CD4-positive, alpha-beta memory T cell (primary cell): ENCODE data around the gene KCNQ1. TPM values are rescaled to one million over a fixed set of nuclear protein-coding genes. Genes with fewer than 3 reads are reported as not detected.

Source experiments
- CTCF ChIA-PET: fragments of 350-600 bp; sonication (Branson Sonifier 250); formaldehyde crosslinking; loops from one replicate; lab custom pipeline; 2021; ENCODE audit warnings: inconsistent platforms; ENCODE audit not compliant: partially characterized antibody; lab: Charles Lee
- POLR2A ChIA-PET: fragments of 350-600 bp; sonication (Branson Sonifier 250); formaldehyde crosslinking; loops from one replicate; lab custom pipeline; 2021; ENCODE audit not compliant: partially characterized antibody; lab: Charles Lee
- DNase-seq, 5 donors: peaks; one replicate each; pipeline versions ENCODE4 v3.0.0 to v3.0.0-alpha.2; 2020 to 2022; ENCODE audit warnings: mixed read lengths in 1 of 5
- H3K27ac ChIP-seq: one replicate; pipeline ENCODE4 v1.7.0; 2013; ENCODE audit warnings: low read depth, low read length
- H3K27me3 ChIP-seq: 2 replicates; pipeline ENCODE4 v1.7.0; 2013; ENCODE audit warnings: mild to moderate bottlenecking, low read length, moderate library complexity; ENCODE audit not compliant: insufficient read depth
- H3K36me3 ChIP-seq: 2 replicates; pipeline ENCODE4 v1.7.0; 2013; ENCODE audit warnings: mild to moderate bottlenecking, low read length, moderate library complexity; ENCODE audit not compliant: insufficient read depth
- H3K4me1 ChIP-seq: 2 replicates; pipeline ENCODE4 v1.7.0; 2013; ENCODE audit warnings: mild to moderate bottlenecking, low read length, moderate library complexity; ENCODE audit not compliant: insufficient read depth
- H3K4me3 ChIP-seq, 2 donors: one replicate each; pipeline ENCODE4 v1.7.0; 2013; ENCODE audit warnings: low read length in 2 of 2, mild to moderate bottlenecking in 1 of 2
- H3K9me3 ChIP-seq, 2 donors: one replicate each; pipeline ENCODE4 v1.7.0; 2013; ENCODE audit warnings: low read length in 2 of 2, control low read depth in 1 of 2; ENCODE audit not compliant: control insufficient read depth in 1 of 2
- H3K27ac Mint-ChIP-seq, 7 donors: one replicate each; pipeline ENCODE4 v1.8.0; 2020 to 2021; ENCODE audit warnings: mixed read lengths in 7 of 7, mild to moderate bottlenecking in 6 of 7, inconsistent platforms in 3 of 7, moderate library complexity in 3 of 7
- H3K27me3 Mint-ChIP-seq, 2 donors: one replicate each; pipeline ENCODE4 v1.8.0; 2020 to 2021; ENCODE audit warnings: mixed read lengths in 2 of 2
- H3K36me3 Mint-ChIP-seq, 2 donors: one replicate each; pipeline ENCODE4 v1.8.0; 2020 to 2021; ENCODE audit warnings: mixed read lengths in 2 of 2, inconsistent platforms in 1 of 2, mild to moderate bottlenecking in 1 of 2
- H3K4me1 Mint-ChIP-seq, 4 donors: one replicate each; pipeline ENCODE4 v1.8.0; 2020 to 2021; ENCODE audit warnings: mixed read lengths in 4 of 4, mild to moderate bottlenecking in 1 of 4
- H3K4me3 Mint-ChIP-seq, 8 donors: one replicate each; pipeline ENCODE4 v1.8.0; 2020 to 2021; ENCODE audit warnings: mixed read lengths in 8 of 8, mild to moderate bottlenecking in 7 of 8, moderate library complexity in 6 of 8, inconsistent platforms in 3 of 8
- H3K9me3 Mint-ChIP-seq, 8 donors: one replicate each; pipeline ENCODE4 v1.8.0; 2020 to 2021; ENCODE audit warnings: mixed read lengths in 8 of 8, mild to moderate bottlenecking in 5 of 8, inconsistent platforms in 3 of 8, moderate library complexity in 1 of 8
- intact Hi-C: fragments of 100-400 bp; cut with micrococcal nuclease; formaldehyde crosslinking; loops from one replicate; pipeline ENCODE4 v1.15.1; 2023
- polyA plus RNA-seq, 2 donors: library from polyadenylated mRNA; unstranded; fragments of 300-500 nt; fragmentation: Illumina TruSeq; gene quantifications; one replicate each; pipeline ENCODE4 v1.2.3, GENCODE V29; 2021
- total RNA-seq, 2 experiments: library from RNA; stranded (reverse); gene quantifications; one replicate each; pipeline ENCODE4 v1.2.3, GENCODE V29; 2021

Gene KCNQ1
- total and polyA plus RNA-seq, 4 experiments from 2014 or later: 5.4 to 21.7 (median 21.5) TPM

DNA sequence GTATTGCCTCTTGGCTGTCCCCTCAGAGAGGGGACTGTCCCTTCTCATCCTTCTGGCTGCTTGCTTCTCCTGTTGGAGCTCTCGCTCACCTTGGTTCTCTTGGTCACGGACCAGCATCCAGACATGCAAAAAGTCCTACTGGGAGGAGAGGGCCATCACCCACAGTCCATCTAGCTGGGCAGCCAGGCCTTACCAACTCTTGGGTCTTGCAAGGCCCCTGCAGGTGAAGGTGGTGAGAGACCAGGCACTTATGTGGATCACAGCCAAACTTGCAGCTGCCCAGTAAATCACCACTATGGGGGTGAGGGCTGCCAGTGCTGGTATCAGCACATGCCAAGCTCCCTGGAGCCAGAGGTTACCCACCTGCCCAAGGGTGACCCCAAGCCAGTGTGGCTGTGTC, 218.7 kb downstream of the KCNQ1 start:
- H3K27ac Mint-ChIP-seq: no peak overlapping the region
- CTCF ChIA-PET: no interaction called here
- H3K4me3 Mint-ChIP-seq: no peak overlapping the region

DNA sequence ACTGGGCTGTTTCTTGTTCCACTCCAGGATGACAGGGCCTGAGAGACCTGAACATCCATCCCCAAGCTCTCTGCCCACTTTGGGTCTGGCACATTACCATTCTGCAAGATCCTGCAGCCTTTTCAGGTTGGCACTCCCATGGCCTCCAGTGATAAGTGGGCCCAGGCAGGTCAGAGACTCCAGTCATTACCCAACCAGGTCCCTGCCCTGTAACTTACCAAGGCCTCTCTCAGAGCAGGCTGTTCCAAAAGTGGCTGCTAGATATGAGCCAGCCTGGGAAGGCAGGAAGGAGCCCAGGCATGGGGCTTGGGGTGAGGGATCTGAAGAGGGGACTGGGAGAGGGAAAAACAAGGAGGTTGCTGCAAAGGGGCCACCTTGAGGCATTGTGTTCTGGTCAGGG, 219.1 kb downstream of the KCNQ1 start:
- Mint-ChIP-seq H3K36me3 (peaks cover 17 to 23% of the 10 kb centered on the region in 2 donors), H3K4me1 (no peaks in the 10 kb centered on the region), H3K27me3 (no peaks in the 10 kb centered on the region), H3K4me3 (no peak overlapping the region), H3K9me3 (peaks cover 0 to 9% (median 6%) of the 10 kb centered on the region in 8 donors), H3K27ac (no peak overlapping the region)
- no peak for DNase-seq
- Histone ChIP-seq H3K9me3 (no peaks in the 10 kb centered on the region), H3K4me3 (no peak overlapping the region), H3K4me1 (no peaks in the 10 kb centered on the region), H3K36me3 (no peaks in the 10 kb centered on the region), H3K27me3 (no peaks in the 10 kb centered on the region), H3K27ac (no peak overlapping the region)
- intact Hi-C loops: no loop called here
- CTCF ChIA-PET: no interaction called here
- POLR2A ChIA-PET: no interaction called here

More for the DNA sequence above, 218.7 kb downstream of the KCNQ1 start:
- Mint-ChIP-seq H3K36me3 (peaks cover 21 to 27% of the 10 kb centered on the region in 2 donors), H3K27me3 (no peaks in the 10 kb centered on the region), H3K4me1 (no peaks in the 10 kb centered on the region), H3K9me3 (peaks cover 0 to 12% (median 6%) of the 10 kb centered on the region in 8 donors)
- H3K36me3 ChIP-seq: no peaks in the 10 kb centered on the region
- no peak for DNase-seq
- H3K4me1 ChIP-seq: no peaks in the 10 kb centered on the region
- intact Hi-C loops: no loop called here
- no peaks in the 10 kb centered on the region for H3K27me3 ChIP-seq
- no peaks in the 10 kb centered on the region for H3K9me3 ChIP-seq
- H3K27ac ChIP-seq: no peak overlapping the region
- POLR2A ChIA-PET: no interaction called here
- H3K4me3 ChIP-seq: no peak overlapping the region

DNA sequence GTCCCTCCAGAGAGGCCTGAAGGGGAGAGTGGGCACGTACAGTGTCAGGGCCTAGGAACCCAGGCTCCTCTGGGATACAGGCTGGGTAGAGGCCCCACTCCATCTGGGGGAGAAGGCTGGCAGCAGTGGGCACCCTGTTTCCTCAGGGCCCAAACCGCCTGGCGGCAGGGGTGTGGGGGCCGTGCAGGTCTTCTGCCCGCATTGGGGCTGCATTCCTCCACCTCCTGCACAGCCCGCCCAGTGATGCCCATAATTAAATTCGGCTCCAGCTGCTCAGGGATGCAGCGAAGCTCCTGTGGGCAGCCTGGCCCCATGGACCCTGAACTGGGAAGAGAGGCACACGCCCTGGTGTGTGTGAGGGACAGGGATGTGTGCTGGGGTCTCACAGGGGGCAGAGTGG, 219.6 kb downstream of the KCNQ1 start:
- intact Hi-C loops: no loop called here
- no peak for DNase-seq
- H3K27me3 ChIP-seq: no peaks in the 10 kb centered on the region

DNA sequence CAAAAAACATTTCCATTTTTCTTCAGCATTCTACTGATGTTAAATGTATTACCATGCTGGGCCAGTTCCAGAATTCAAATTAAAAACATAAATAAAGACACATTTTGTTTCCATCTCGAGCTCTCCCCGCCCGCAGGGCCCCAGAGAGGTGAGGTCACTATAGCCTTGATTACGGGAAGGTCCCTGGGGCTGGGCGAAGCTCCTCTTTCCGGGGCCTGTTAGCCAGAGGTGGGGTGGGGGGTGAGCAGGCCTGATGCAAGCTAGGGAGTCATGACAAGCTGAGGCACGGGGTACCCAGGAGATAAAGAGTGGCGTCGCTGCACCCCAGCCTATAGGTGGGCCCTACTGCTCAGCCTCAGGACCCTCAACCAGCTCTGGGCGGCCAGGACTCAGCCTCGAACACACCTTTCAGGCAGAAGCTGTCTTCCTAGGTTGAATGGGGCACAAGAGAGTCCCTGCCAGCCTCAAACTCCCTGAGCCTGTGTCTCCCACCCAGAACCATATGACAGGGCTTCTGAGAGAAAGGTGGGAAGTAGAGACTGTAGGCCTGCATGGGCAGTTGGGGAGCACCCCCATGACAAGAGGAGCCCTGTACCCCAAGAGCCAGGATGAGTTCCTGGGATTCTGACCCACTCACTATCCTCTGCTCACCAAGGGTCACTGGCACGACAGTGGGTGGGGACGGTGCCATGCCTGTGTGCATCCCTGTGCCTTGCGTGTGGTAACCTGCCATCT, 220.2 kb downstream of the KCNQ1 start:
- CTCF ChIA-PET: no interaction called here
- Histone ChIP-seq H3K36me3 (no peaks in the 10 kb centered on the region), H3K4me3 (no peak overlapping the region), H3K27me3 (no peaks in the 10 kb centered on the region), H3K9me3 (no peaks in the 10 kb centered on the region), H3K27ac (no peak overlapping the region), H3K4me1 (no peaks in the 10 kb centered on the region)
- peaks cover 0 to 6% (median 3%) of the 10 kb centered on the region in 8 donors for H3K9me3 Mint-ChIP-seq
- no peak overlapping the region for H3K27ac Mint-ChIP-seq
- POLR2A ChIA-PET: no interaction called here
- H3K4me3 Mint-ChIP-seq: no peak overlapping the region
- intact Hi-C loops: no loop called here
- no peaks in the 10 kb centered on the region for H3K27me3 Mint-ChIP-seq
- no peak for DNase-seq
- H3K36me3 Mint-ChIP-seq: peaks cover 11 to 21% of the 10 kb centered on the region in 2 donors
- H3K4me1 Mint-ChIP-seq: no peaks in the 10 kb centered on the region

More for the DNA sequence above, 219.6 kb downstream of the KCNQ1 start:
- no peak overlapping the region for H3K4me3 ChIP-seq
- Mint-ChIP-seq H3K4me3 (no peak overlapping the region), H3K27ac (no peak overlapping the region), H3K36me3 (peaks cover 12 to 19% of the 10 kb centered on the region in 2 donors), H3K9me3 (peaks cover 0 to 6% (median 4%) of the 10 kb centered on the region in 8 donors), H3K27me3 (no peaks in the 10 kb centered on the region), H3K4me1 (no peaks in the 10 kb centered on the region)
- ChIA-PET POLR2A (no interaction called here), CTCF (no interaction called here)
- no peaks in the 10 kb centered on the region for H3K9me3 ChIP-seq
- no peaks in the 10 kb centered on the region for H3K36me3 ChIP-seq
- H3K4me1 ChIP-seq: no peaks in the 10 kb centered on the region
- no peak overlapping the region for H3K27ac ChIP-seq

DNA sequence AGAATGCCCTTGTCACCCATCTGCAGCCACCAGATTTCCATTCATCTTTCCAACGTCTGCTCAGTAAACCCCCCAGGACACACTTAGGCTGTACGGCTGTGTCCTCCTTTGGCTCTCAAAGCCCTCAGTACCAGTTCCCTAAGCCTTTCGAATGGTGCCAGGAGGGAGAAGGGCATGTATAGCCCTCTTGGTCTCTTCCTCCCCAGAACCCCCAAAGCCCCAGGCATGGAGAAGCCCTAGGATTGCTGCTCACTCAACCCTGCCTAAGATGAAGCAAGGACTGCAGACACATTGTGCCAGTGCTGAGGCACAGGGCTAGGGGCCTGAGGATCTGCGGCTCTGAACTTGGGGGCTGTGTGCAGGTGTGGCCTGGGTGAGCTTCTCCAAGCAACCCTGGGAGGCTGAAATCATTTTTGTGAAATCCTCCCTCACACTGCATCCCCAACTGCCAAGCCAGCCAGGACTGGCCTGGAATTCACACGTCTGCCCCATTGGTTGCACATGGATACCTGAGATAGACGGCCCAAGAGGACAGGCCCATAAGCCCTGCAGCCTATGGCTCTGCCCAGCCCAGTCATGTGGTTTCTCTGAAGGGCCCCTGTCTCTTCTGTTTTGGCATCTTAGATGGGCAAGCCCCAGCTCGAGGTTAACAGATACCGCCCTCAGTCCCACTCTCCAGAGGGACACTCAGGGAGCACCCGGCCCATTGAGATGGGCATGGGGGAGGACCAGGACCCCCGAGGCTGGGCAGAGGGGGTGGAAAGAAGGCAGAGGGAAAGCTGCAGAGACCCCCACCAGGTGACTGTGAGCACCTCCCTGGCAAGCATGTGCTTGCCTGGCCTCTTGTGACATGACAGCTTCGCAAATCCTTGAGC, 221.0 kb downstream of the KCNQ1 start:
- no peaks in the 10 kb centered on the region for H3K4me1 Mint-ChIP-seq
- no peak overlapping the region for H3K4me3 Mint-ChIP-seq
- Histone ChIP-seq H3K36me3 (no peaks in the 10 kb centered on the region), H3K4me1 (no peaks in the 10 kb centered on the region), H3K9me3 (no peaks in the 10 kb centered on the region), H3K4me3 (no peak overlapping the region), H3K27me3 (no peaks in the 10 kb centered on the region), H3K27ac (no peak overlapping the region)
- no peaks in the 10 kb centered on the region for H3K27me3 Mint-ChIP-seq
- H3K9me3 Mint-ChIP-seq: peaks cover 0 to 4% (median under 1%) of the 10 kb centered on the region in 8 donors
- ChIA-PET CTCF (no interaction called here), POLR2A (no interaction called here)
- H3K27ac Mint-ChIP-seq: no peak overlapping the region
- intact Hi-C loops: no loop called here
- DNase-seq: no peak
- H3K36me3 Mint-ChIP-seq: peaks cover 12 to 14% of the 10 kb centered on the region in 2 donors

DNA sequence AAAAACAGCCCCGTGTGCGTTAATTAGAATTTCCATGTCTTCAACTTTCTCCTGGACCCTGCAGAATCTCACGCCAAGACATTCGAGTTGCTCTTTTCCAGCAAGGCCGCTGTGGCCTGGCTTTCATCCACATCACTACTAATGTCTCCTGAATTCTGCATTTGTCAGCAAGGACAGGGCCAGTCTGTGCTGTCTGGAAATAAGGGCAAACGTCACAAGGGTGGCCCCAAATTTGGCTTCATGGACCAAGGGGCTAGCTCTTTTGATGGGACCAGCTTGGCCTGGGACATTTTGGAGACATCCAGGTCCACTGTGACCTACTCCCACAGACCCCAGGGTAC, 221.6 kb downstream of the KCNQ1 start:
- Mint-ChIP-seq H3K27ac (peak overlapping the region in 1 of 7 donors; percentile 22), H3K36me3 (peaks cover 7 to 9% of the 10 kb centered on the region in 2 donors), H3K4me3 (no peak overlapping the region), H3K4me1 (no peaks in the 10 kb centered on the region), H3K9me3 (peaks cover 0 to 2% (median 0%) of the 10 kb centered on the region in 8 donors), H3K27me3 (no peaks in the 10 kb centered on the region)
- CTCF ChIA-PET: no interaction called here
- H3K9me3 ChIP-seq: no peaks in the 10 kb centered on the region
- no peak for DNase-seq
- intact Hi-C loops: no loop called here
- H3K4me1 ChIP-seq: no peaks in the 10 kb centered on the region
- H3K27ac ChIP-seq: no peak overlapping the region
- POLR2A ChIA-PET: no interaction called here
- no peak overlapping the region for H3K4me3 ChIP-seq
- no peaks in the 10 kb centered on the region for H3K27me3 ChIP-seq
- no peaks in the 10 kb centered on the region for H3K36me3 ChIP-seq

DNA sequence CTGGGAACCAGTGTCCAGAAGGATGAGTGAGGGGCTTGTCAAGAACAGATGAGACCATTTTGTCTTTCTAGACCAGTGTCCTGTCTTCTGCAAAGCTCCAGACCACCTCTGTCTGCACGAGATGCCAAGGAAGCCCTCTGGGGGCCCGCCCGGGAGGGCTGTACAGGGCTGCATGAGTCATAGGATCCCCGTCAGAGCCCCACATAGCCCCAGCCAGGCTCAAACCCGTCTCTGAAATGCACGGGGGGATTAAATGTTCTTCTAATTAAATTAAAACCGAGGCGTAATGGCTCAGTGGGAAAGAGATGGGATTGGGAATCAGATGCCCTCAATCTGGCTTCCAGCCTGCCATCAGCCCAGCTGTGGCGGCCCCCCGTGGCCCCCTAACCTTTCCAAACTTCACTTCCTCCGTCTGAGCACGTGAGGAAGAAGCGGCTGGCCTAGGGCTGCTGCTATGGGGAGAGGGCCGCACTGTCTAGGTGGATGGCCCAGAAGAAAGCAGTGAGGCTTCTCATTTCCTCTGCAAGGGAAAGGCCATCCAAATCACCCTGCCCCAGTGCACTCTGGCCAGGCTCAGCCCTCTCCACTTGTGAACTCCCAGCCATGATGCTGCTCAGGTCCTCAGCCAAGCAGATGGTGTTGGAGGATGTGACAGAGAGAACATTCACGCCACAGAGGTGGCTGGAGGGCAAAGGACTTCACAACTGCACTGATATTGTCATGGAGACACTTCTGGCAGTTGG, 222.2 kb downstream of the KCNQ1 start:
- no peak for DNase-seq
- H3K4me3 ChIP-seq: no peak overlapping the region
- H3K27me3 ChIP-seq: no peaks in the 10 kb centered on the region
- ChIA-PET POLR2A (no interaction called here), CTCF (no interaction called here)
- H3K27me3 Mint-ChIP-seq: no peaks in the 10 kb centered on the region
- H3K27ac ChIP-seq: no peak overlapping the region
- H3K4me1 Mint-ChIP-seq: no peaks in the 10 kb centered on the region
- H3K4me1 ChIP-seq: no peaks in the 10 kb centered on the region
- no peaks in the 10 kb centered on the region for H3K9me3 ChIP-seq
- no peaks in the 10 kb centered on the region for H3K36me3 ChIP-seq
- H3K9me3 Mint-ChIP-seq: peaks cover 0 to 2% (median 0%) of the 10 kb centered on the region in 8 donors
- H3K4me3 Mint-ChIP-seq: no peak overlapping the region
- peaks cover 7 to 9% of the 10 kb centered on the region in 2 donors for H3K36me3 Mint-ChIP-seq
- H3K27ac Mint-ChIP-seq: no peak overlapping the region
- intact Hi-C loops: no loop called here
